Measurements from ENCODE around the gene CDK7.

CDK7 gene

DNA sequence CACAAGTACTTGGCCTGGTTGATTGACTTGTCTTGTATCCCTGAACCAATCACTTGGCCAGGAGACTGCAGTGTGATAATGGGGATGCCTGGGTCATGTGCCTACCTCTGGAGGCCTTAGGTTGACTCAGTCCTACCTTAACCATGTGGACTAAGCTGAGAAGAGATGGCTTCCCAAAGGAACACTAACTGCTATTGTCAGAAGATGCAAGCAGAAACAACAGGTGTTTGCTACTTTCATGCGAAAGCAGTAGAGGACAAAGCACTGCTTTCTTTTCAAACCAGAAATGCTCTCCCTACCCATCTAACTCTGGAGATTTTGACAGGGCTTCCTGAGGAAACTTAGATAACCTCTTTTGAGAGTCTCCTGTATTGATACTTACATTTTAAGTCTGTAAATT is 22.9 kb downstream of the CDK7 start:
- TF ChIP-seq, protein P1, sequence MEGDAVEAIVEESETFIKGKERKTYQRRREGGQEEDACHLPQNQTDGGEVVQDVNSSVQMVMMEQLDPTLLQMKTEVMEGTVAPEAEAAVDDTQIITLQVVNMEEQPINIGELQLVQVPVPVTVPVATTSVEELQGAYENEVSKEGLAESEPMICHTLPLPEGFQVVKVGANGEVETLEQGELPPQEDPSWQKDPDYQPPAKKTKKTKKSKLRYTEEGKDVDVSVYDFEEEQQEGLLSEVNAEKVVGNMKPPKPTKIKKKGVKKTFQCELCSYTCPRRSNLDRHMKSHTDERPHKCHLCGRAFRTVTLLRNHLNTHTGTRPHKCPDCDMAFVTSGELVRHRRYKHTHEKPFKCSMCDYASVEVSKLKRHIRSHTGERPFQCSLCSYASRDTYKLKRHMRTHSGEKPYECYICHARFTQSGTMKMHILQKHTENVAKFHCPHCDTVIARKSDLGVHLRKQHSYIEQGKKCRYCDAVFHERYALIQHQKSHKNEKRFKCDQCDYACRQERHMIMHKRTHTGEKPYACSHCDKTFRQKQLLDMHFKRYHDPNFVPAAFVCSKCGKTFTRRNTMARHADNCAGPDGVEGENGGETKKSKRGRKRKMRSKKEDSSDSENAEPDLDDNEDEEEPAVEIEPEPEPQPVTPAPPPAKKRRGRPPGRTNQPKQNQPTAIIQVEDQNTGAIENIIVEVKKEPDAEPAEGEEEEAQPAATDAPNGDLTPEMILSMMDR (IDR thresholded peaks at IDR 0.05; ENCODE audit: low read depth, low read length), result no peak
- no peak overlapping the region for H3K4me3 ChIP-seq (replicated peaks in 1 of 2; ENCODE audit: low read depth in 2 of 2, low read length in 2 of 2)
- DNase-seq (ENCODE audit: low read depth in 2 of 2), result no peak

DNA sequence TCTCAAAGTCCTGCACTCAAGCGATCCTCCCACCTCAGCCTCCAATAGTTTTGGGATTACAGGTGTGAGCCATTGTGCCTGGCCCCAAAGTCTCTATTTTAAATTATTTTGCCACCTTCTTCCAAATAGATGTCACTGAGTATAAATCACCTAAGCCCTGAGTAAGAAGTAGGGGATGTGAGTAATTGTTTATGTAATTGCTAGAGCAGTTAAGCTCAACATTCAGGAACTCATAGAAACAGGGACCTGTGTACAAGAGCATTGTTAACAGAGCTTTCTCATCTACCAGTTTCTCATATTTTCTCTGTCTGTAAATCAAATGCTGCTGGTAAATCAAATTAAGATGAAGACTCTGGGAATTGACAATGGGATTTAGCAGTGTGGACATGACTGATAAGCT is 26.3 kb downstream of the CDK7 start:
- TF ChIP-seq, protein P1 (IDR thresholded peaks at IDR 0.05; ENCODE audit: low read depth, low read length), result no peak
- peak in 1 of 2 donors; percentile 53 for DNase-seq (ENCODE audit: low read depth in 2 of 2)
- no peak overlapping the region for H3K4me3 ChIP-seq (replicated peaks in 1 of 2; ENCODE audit: low read depth in 2 of 2, low read length in 2 of 2)

DNA sequence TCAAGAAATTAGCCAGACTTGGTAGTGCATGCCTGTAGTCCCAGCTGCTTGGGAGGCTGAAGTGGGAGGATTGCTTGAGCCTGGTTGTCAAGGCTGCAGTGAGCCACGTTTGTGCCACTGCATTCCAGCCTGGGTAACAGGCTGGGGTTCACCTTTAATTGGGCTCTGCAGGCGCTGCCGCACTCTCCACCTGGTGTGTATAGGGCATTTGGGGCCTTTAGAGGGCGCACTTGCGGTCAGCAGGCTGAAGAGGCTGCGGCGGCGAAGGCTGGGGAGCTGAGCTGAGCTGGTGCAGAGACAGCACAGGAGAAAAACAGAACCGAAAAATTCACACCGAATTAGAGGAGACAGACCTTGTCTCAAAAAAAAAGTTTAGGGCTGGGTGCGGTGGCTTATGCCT is 31.2 kb downstream of the CDK7 start:
- DNase-seq (ENCODE audit: low read depth in 2 of 2), result peak in 1 of 2 donors; percentile 4
- TF ChIP-seq, protein P1 (IDR thresholded peaks at IDR 0.05; ENCODE audit: low read depth, low read length), result peak; percentile 33
- H3K4me3 ChIP-seq (replicated peaks in 1 of 2; ENCODE audit: low read depth in 2 of 2, low read length in 2 of 2), result no peak overlapping the region

DNA sequence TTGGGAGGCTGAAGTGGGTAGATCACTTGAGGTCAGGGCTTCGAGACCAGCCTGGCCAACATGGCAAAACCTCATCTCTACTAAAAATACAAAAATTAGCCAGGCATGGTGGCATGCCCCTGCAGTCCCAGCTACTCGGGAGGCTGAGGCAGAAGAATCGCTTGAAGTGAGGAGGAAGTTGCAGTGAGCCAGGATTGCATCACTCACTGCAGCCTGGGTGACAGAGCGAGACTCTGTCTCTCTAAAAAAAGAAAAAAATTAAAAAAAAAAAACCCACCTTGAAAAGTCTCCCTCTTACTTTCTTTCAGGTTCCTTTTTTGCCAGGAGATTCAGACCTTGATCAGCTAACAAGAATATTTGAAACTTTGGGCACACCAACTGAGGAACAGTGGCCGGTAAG is 34.2 kb downstream of the CDK7 start:
- TF ChIP-seq, protein P1 (IDR thresholded peaks at IDR 0.05; ENCODE audit: low read depth, low read length), result no peak
- no peak for DNase-seq (ENCODE audit: low read depth in 2 of 2)
- H3K4me3 ChIP-seq (replicated peaks in 1 of 2; ENCODE audit: low read depth in 2 of 2, low read length in 2 of 2), result no peak overlapping the region

DNA sequence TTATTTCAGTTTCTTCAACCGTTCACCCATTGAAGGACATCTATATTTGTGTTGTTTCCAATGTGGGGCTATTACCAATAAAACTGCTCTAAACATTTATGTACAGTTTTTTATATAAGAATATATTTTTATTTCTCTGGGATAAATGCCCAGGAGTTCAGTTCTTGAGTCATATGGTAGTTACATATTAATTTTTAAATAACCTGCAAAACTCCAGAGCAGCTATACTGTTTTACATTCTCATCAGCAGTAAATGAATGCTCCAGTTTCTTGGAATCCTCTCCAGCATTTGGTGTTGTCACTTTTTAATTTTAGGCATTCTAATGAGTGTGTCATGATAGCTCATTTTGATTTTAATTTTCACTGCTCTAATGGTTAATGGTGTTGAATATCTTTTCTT is 36.2 kb downstream of the CDK7 start:
- TF ChIP-seq, protein P1 (IDR thresholded peaks at IDR 0.05; ENCODE audit: low read depth, low read length), result no peak
- no peak overlapping the region for H3K4me3 ChIP-seq (replicated peaks in 1 of 2; ENCODE audit: low read depth in 2 of 2, low read length in 2 of 2)
- DNase-seq (ENCODE audit: low read depth in 2 of 2), result no peak

DNA sequence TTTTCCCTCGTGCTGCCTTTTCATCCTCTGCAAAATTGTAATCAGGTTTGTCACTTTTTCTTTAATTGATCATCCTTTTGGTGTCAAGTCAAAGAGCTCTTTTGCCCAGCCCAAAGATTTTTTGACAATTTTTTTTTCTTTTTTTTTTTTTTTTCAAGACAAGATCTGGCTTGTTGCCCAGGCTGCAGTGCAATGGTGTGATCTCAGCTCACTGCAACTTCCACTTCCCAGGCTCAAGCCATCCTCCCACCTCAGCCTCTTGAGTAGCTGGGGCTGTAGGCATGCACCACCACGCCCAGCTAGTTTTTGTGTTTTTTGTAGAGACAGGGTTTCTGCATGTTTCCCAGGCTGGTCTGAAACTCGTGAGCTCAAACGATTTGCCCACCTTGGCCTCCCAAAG is 36.7 kb downstream of the CDK7 start:
- TF ChIP-seq, protein P1 (IDR thresholded peaks at IDR 0.05; ENCODE audit: low read depth, low read length), result no peak
- no peak overlapping the region for H3K4me3 ChIP-seq (replicated peaks in 1 of 2; ENCODE audit: low read depth in 2 of 2, low read length in 2 of 2)
- DNase-seq (ENCODE audit: low read depth in 2 of 2), result peak; percentile 58 to 78

DNA sequence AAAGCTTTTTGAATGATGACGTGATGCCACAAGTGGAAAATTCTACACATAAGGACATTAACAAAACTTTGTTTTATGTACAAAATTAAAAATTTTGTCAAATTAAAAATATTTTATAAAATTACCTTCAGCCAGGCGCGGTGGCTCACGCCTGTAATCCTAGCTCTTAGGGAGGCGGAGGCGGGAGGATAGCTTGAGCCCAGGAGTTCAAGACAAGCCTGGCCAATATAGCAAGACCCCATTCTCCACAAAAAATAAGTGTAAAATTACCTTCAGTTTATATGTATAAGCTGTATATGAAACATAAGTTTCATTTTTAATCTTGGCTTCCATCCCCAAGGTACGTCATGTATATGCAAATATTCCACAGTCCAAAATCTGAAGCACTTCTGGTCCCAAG is 40.9 kb downstream of the CDK7 start:
- DNase-seq (ENCODE audit: low read depth in 2 of 2), result no peak
- no peak overlapping the region for H3K4me3 ChIP-seq (replicated peaks in 1 of 2; ENCODE audit: low read depth in 2 of 2, low read length in 2 of 2)
- TF ChIP-seq, protein P1 (IDR thresholded peaks at IDR 0.05; ENCODE audit: low read depth, low read length), result no peak

All from cardiac fibroblast (primary cell).